Activated T-cell treated with anti-CD3 and anti-CD28 coated beads for 4 hours (primary cell): Measurements from ENCODE around the gene HSD11B1L.

ENCODE experiments used
- DNase-seq: peaks from one replicate; pipeline ENCODE4 v3.0.0-alpha.2; 2020

HSD11B1L gene

GRCh38 chr19:5680437-5681368 lies at the start of gene HSD11B1L, which contains the start of gene MICOS13:
Gene HSD11B1L (plus strand): TSS chr19:5681027. CDS start chr19:5684833, 3,806 bp downstream.
Gene MICOS13 (minus strand): TSS chr19:5680516. CDS start chr19:5680486, 30 bp downstream.
- DNase-seq = peak; percentile 95

GRCh38 chr19:5631567-5632240 lies 49.1 kb upstream of the HSD11B1L start:
- no peak for DNase-seq

- no peak for DNase-seq
Observed at GRCh38 chr19:5632241-5632612, 48.6 kb upstream of the HSD11B1L start.

GRCh38 chr19:5632657-5633056 lies 48.2 kb upstream of the HSD11B1L start:
- DNase-seq = no peak

GRCh38 chr19:5635427-5635826 lies 45.4 kb upstream of the HSD11B1L start:
- no peak for DNase-seq

GRCh38 chr19:5637971-5638370 lies 42.9 kb upstream of the HSD11B1L start:
- DNase-seq = no peak

- no peak for DNase-seq
Observed at GRCh38 chr19:5641171-5641570, 39.7 kb upstream of the HSD11B1L start.

- no peak for DNase-seq
Observed at GRCh38 chr19:5642204-5642603, 38.6 kb upstream of the HSD11B1L start.

GRCh38 chr19:5643060-5643459 lies 37.8 kb upstream of the HSD11B1L start:
- no peak for DNase-seq

GRCh38 chr19:5644037-5644436 lies 36.8 kb upstream of the HSD11B1L start:
- DNase-seq = no peak

- no peak for DNase-seq
Observed at GRCh38 chr19:5645409-5645808, 35.4 kb upstream of the HSD11B1L start.

GRCh38 chr19:5646703-5647102 lies 34.1 kb upstream of the HSD11B1L start:
- DNase-seq = no peak

- no peak for DNase-seq
Observed at GRCh38 chr19:5648464-5648863, 32.4 kb upstream of the HSD11B1L start.

- no peak for DNase-seq
Observed at GRCh38 chr19:5651361-5651760, 29.5 kb upstream of the HSD11B1L start.

GRCh38 chr19:5652261-5652660 lies 28.6 kb upstream of the HSD11B1L start:
- no peak for DNase-seq

GRCh38 chr19:5654931-5655330 lies 25.9 kb upstream of the HSD11B1L start:
- DNase-seq = no peak

GRCh38 chr19:5655412-5655811 lies 25.4 kb upstream of the HSD11B1L start:
- DNase-seq = no peak

GRCh38 chr19:5661483-5661882 lies 19.3 kb upstream of the HSD11B1L start:
- DNase-seq = no peak

GRCh38 chr19:5663904-5664303 lies 16.9 kb upstream of the HSD11B1L start:
- DNase-seq = no peak

GRCh38 chr19:5664515-5664914 lies 16.3 kb upstream of the HSD11B1L start:
- DNase-seq = no peak

GRCh38 chr19:5665781-5666513 lies 14.9 kb upstream of the HSD11B1L start:
- DNase-seq = no peak

GRCh38 chr19:5666921-5667610 lies 13.8 kb upstream of the HSD11B1L start:
- DNase-seq = no peak
